DMS53 treated with DMSO at 0.1 percent for 48 hours (cell line): ENCODE results near the gene ANKDD1B.

Experiments
- DNase-seq: peaks from one replicate; lab custom pipeline; 2025; ENCODE audit not compliant: unreplicated experiment; lab: John Stamatoyannopoulos, UW

ANKDD1B gene

GRCh38 chr5:75616371-75616881 lies 5.2 kb downstream of the ANKDD1B start:
- no peak for DNase-seq

- no peak for DNase-seq
Observed at GRCh38 chr5:75616971-75617621, 5.8 kb downstream of the ANKDD1B start.

- DNase-seq, result no peak
Observed at GRCh38 chr5:75617736-75618352, 6.6 kb downstream of the ANKDD1B start.

- DNase-seq, result no peak
Observed at GRCh38 chr5:75620184-75620959, 9.1 kb downstream of the ANKDD1B start.

- DNase-seq, result no peak
Observed at GRCh38 chr5:75622564-75622963, 11.3 kb downstream of the ANKDD1B start.

- DNase-seq, result no peak
Observed at GRCh38 chr5:75623846-75624245, 12.6 kb downstream of the ANKDD1B start.

- no peak for DNase-seq
Observed at GRCh38 chr5:75626959-75627358, 15.7 kb downstream of the ANKDD1B start.

GRCh38 chr5:75627801-75628200 lies 16.5 kb downstream of the ANKDD1B start:
- DNase-seq, result no peak

- no peak for DNase-seq
Observed at GRCh38 chr5:75630875-75631274, 19.6 kb downstream of the ANKDD1B start.

- no peak for DNase-seq
Observed at GRCh38 chr5:75632321-75632720, 21.1 kb downstream of the ANKDD1B start.

GRCh38 chr5:75637949-75638348 lies 26.7 kb downstream of the ANKDD1B start:
- DNase-seq, result no peak

- DNase-seq, result no peak
Observed at GRCh38 chr5:75639535-75640311, 28.5 kb downstream of the ANKDD1B start.

GRCh38 chr5:75640395-75640794 lies 29.1 kb downstream of the ANKDD1B start:
- DNase-seq, result no peak

- DNase-seq, result no peak
Observed at GRCh38 chr5:75640826-75641225, 29.6 kb downstream of the ANKDD1B start.

GRCh38 chr5:75648712-75649111 lies 37.5 kb downstream of the ANKDD1B start:
- no peak for DNase-seq

GRCh38 chr5:75651575-75652238 lies 40.5 kb downstream of the ANKDD1B start:
- DNase-seq, result no peak

GRCh38 chr5:75653521-75653920 lies 42.3 kb downstream of the ANKDD1B start:
- DNase-seq, result no peak

- DNase-seq, result no peak
Observed at GRCh38 chr5:75654693-75655295, 43.5 kb downstream of the ANKDD1B start.

GRCh38 chr5:75656311-75657003 lies 45.2 kb downstream of the ANKDD1B start:
- DNase-seq, result no peak
